ENCODE results near the gene GRID1. TPM values are rescaled to one million over a fixed set of nuclear protein-coding genes. Genes with fewer than 3 reads are reported as not detected.

The GRID1 gene
- total and polyA plus RNA-seq, 10 donors: 0.06 to 0.42 (median 0.15) TPM; not detected in 4

GRCh38 chr10:86159797-86160196, 206.8 kb downstream of the GRID1 start:
- H3K4me3 ChIP-seq: no peak overlapping the region
- DNase-seq: no peak
- TF ChIP-seq POLR2A (IDR thresholded peaks at IDR 0.05) (no peak), CTCF (IDR thresholded peaks at IDR 0.05 in 8 of 11, conservative IDR thresholded peaks at IDR 0.05 in 3 of 11) (no peak), POLR2AphosphoS5 (IDR thresholded peaks at IDR 0.05) (no peak)
- intact Hi-C loops (cut with DNase I; ENCODE audit: low total_unique reads): no loop called here
- 71 to 82% (median 74%) methylated on average over 3 of the region's 3 CpGs for WGBS, 5 donors
- no peaks in the 10 kb centered on the region for H3K9me3 ChIP-seq
- no peak overlapping the region for H3K27ac ChIP-seq
- peaks cover 0 to 9% (median 0%) of the 10 kb centered on the region in 7 donors for H3K27me3 ChIP-seq (replicated peaks in 1 of 7)
- H3K4me1 ChIP-seq: no peaks in the 10 kb centered on the region
- H3K36me3 ChIP-seq: no peaks in the 10 kb centered on the region

- DNase-seq: no peak
- WGBS, 5 donors: 39 to 46% (median 43%) methylated on average over 7 of the region's 7 CpGs
- Histone ChIP-seq H3K4me1 (no peaks in the 10 kb centered on the region), H3K36me3 (no peaks in the 10 kb centered on the region), H3K27ac (no peak overlapping the region), H3K9me3 (no peaks in the 10 kb centered on the region), H3K27me3 (replicated peaks in 1 of 7) (peaks cover 0 to 14% (median 0%) of the 10 kb centered on the region in 7 donors), H3K4me3 (no peak overlapping the region)
- intact Hi-C loops (cut with DNase I; ENCODE audit: low total_unique reads): no loop called here
- TF ChIP-seq POLR2A (IDR thresholded peaks at IDR 0.05) (no peak), CTCF (IDR thresholded peaks at IDR 0.05 in 8 of 11, conservative IDR thresholded peaks at IDR 0.05 in 3 of 11) (no peak)
Observed at GRCh38 chr10:86155054-86155921, 211.3 kb downstream of the GRID1 start.

GRCh38 chr10:86153751-86154150, 212.8 kb downstream of the GRID1 start:
- WGBS, 5 donors: 79 to 91% (median 82%) methylated on average over 7 to 9 of the region's 9 CpGs
- Histone ChIP-seq H3K9me3 (no peaks in the 10 kb centered on the region), H3K4me1 (no peaks in the 10 kb centered on the region), H3K27ac (no peak overlapping the region), H3K4me3 (no peak overlapping the region), H3K36me3 (no peaks in the 10 kb centered on the region), H3K27me3 (replicated peaks in 1 of 7) (peaks cover 0 to 14% (median 0%) of the 10 kb centered on the region in 7 donors)
- TF ChIP-seq CTCF (IDR thresholded peaks at IDR 0.05 in 8 of 11, conservative IDR thresholded peaks at IDR 0.05 in 3 of 11): no peak
- no peak for TF ChIP-seq POLR2AphosphoS5 (IDR thresholded peaks at IDR 0.05)
- no peak for DNase-seq
- intact Hi-C loops (cut with DNase I; ENCODE audit: low total_unique reads): no loop called here

- intact Hi-C loops (cut with DNase I; ENCODE audit: low total_unique reads): no loop called here
- no peaks in the 10 kb centered on the region for H3K9me3 ChIP-seq
Observed at GRCh38 chr10:86152911-86153310, 213.7 kb downstream of the GRID1 start.

More at GRCh38 chr10:86152911-86153310, 213.7 kb downstream of the GRID1 start:
- 70 to 79% (median 72%) methylated on average over 5 of the region's 5 CpGs for WGBS, 5 donors
- Histone ChIP-seq H3K4me1 (no peaks in the 10 kb centered on the region), H3K27ac (no peak overlapping the region), H3K36me3 (no peaks in the 10 kb centered on the region), H3K4me3 (no peak overlapping the region), H3K27me3 (replicated peaks in 1 of 7) (peaks cover 0 to 14% (median 0%) of the 10 kb centered on the region in 7 donors)
- no peak for TF ChIP-seq CTCF (IDR thresholded peaks at IDR 0.05 in 8 of 11, conservative IDR thresholded peaks at IDR 0.05 in 3 of 11)
- no peak for TF ChIP-seq POLR2A (IDR thresholded peaks at IDR 0.05)
- no peak for TF ChIP-seq POLR2AphosphoS5 (IDR thresholded peaks at IDR 0.05)
- DNase-seq: no peak
